ENCODE measurements around the gene ADIG. TPM values are rescaled to one million over a fixed set of nuclear protein-coding genes. Genes with fewer than 3 reads are reported as not detected.

ADIG gene
- total and polyA plus RNA-seq, 2 donors, result not detected

DNA sequence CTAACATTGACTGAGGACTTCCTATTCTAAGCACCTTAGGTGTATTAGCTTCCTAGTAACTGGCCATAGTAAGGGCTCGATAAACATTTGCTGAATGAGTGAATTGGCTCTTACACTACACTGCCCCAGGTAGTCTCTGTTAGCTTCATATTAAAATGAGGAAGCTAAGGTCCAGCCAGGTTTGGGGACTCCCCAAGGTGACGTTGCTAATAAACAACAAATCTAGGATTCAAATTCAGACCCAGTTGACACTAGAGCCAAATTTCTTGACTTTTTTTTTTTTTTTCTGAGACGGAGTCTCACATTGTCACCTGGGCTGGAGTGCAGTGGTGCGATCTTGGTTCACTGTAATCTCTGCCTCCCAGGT is 36.8 kb downstream of the ADIG start:
- no peak overlapping the region for H3K4me3 ChIP-seq (ENCODE audit: low read depth, low read length)
- no peaks in the 10 kb centered on the region for H3K4me1 ChIP-seq (ENCODE audit: insufficient read depth)
- H3K27ac ChIP-seq (ENCODE audit: low read depth), result no peak overlapping the region
- no peak for DNase-seq (ENCODE audit: extremely low spot score)
- WGBS, result 89% methylated on average over 4 of the region's 4 CpGs
- H3K36me3 ChIP-seq (ENCODE audit: insufficient read depth), result no peaks in the 10 kb centered on the region

DNA sequence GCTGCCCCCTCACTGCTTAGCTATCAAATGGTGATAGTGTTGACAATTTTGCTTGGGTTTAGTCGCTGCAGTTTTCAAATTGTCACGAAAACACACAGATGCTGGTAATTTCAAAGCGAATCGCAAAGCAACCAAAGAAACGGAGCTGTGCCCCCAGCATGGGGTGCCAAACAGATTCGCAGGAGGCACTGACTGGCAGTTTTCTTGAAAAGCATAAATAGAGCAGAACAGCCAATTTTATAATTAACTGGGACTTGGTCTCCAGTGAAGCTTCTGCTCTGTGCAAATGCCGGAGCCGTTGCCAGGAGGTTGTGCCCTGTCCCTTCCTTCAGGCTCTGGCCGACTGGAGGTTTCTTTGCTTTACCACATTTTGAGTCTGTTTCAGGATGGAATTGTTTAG is 39.4 kb downstream of the ADIG start:
- no peak overlapping the region for H3K4me3 ChIP-seq (ENCODE audit: low read depth, low read length)
- WGBS, result 62% methylated on average over 9 of the region's 9 CpGs
- H3K4me1 ChIP-seq (ENCODE audit: insufficient read depth), result no peaks in the 10 kb centered on the region
- H3K36me3 ChIP-seq (ENCODE audit: insufficient read depth), result no peaks in the 10 kb centered on the region
- no peak for DNase-seq (ENCODE audit: extremely low spot score)
- H3K27ac ChIP-seq (ENCODE audit: low read depth), result no peak overlapping the region

GRCh38 chr20:38623061-38623460 is 42.1 kb downstream of the ADIG start:
- DNase-seq (ENCODE audit: extremely low spot score), result no peak
- 62% methylated on average over 4 of the region's 4 CpGs for WGBS
- Histone ChIP-seq H3K4me3 (ENCODE audit: low read depth, low read length) (no peak overlapping the region), H3K27ac (ENCODE audit: low read depth) (no peak overlapping the region), H3K4me1 (ENCODE audit: insufficient read depth) (no peaks in the 10 kb centered on the region), H3K36me3 (ENCODE audit: insufficient read depth) (no peaks in the 10 kb centered on the region)

DNA sequence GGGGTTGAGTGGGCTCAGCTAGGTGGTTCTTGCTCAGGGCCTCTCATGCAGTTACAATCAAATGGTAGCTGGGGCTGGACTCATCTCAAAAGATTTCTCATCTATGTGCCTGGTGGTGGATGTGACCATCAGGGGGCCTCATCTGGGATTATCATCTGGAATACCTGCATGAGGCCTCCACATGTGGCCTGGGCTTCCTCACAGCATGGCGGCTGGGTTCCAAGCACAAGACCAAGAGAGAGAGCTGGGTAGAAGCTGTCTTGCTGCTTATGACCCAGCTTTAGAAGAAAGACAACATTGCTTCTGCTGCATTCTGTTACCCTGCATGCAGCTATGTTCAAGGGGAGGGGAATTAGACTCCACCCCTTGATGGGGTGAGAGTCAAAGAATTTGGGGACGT is 43.1 kb downstream of the ADIG start:
- Histone ChIP-seq H3K4me3 (ENCODE audit: low read depth, low read length) (no peak overlapping the region), H3K4me1 (ENCODE audit: insufficient read depth) (no peaks in the 10 kb centered on the region), H3K36me3 (ENCODE audit: insufficient read depth) (no peaks in the 10 kb centered on the region), H3K27ac (ENCODE audit: low read depth) (no peak overlapping the region)
- 58% methylated on average over 2 of the region's 2 CpGs for WGBS
- DNase-seq (ENCODE audit: extremely low spot score), result no peak

GRCh38 chr20:38625896-38626295 is 44.9 kb downstream of the ADIG start:
- DNase-seq (ENCODE audit: extremely low spot score), result no peak
- H3K36me3 ChIP-seq (ENCODE audit: insufficient read depth), result no peaks in the 10 kb centered on the region
- no peaks in the 10 kb centered on the region for H3K4me1 ChIP-seq (ENCODE audit: insufficient read depth)
- no peak overlapping the region for H3K27ac ChIP-seq (ENCODE audit: low read depth)
- no peak overlapping the region for H3K4me3 ChIP-seq (ENCODE audit: low read depth, low read length)

- Histone ChIP-seq H3K36me3 (ENCODE audit: insufficient read depth) (no peaks in the 10 kb centered on the region), H3K4me1 (ENCODE audit: insufficient read depth) (no peaks in the 10 kb centered on the region), H3K4me3 (ENCODE audit: low read depth, low read length) (no peak overlapping the region), H3K27ac (ENCODE audit: low read depth) (no peak overlapping the region)
- 88% methylated on average over 10 of the region's 10 CpGs for WGBS
- DNase-seq (ENCODE audit: extremely low spot score), result no peak
Observed at GRCh38 chr20:38626921-38627659, 46.1 kb downstream of the ADIG start.

- H3K4me3 ChIP-seq (ENCODE audit: low read depth, low read length), result no peak overlapping the region
- no peak for DNase-seq (ENCODE audit: extremely low spot score)
- H3K27ac ChIP-seq (ENCODE audit: low read depth), result no peak overlapping the region
- H3K4me1 ChIP-seq (ENCODE audit: insufficient read depth), result no peaks in the 10 kb centered on the region
- no peaks in the 10 kb centered on the region for H3K36me3 ChIP-seq (ENCODE audit: insufficient read depth)
- WGBS, result 77% methylated on average over 9 of the region's 9 CpGs
Observed at GRCh38 chr20:38628580-38629470, 47.8 kb downstream of the ADIG start.

DNA sequence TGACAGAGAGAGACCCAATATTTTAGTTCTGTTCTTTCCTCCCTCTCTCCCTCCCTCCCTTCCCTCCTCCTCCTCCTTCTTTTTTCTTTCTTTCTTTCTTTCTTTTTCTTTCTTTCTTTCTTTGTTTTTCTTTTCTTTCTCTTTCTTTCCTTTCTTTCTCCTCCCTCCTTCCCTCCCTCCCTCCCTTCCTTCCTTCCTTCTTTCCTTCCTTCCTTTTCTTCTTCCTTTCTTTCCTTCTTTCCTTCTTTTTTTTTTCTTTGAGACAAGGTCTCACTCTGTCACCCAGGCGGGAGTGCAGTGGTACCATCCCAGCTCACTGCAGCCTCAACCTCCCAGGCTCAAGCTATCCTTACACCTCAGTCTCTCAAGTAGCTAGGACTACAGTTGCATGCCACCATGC is 49.0 kb downstream of the ADIG start:
- no peak overlapping the region for H3K4me3 ChIP-seq (ENCODE audit: low read depth, low read length)
- no peaks in the 10 kb centered on the region for H3K36me3 ChIP-seq (ENCODE audit: insufficient read depth)
- H3K27ac ChIP-seq (ENCODE audit: low read depth), result no peak overlapping the region
- H3K4me1 ChIP-seq (ENCODE audit: insufficient read depth), result no peaks in the 10 kb centered on the region
- WGBS, result 71% methylated on average over 1 of the region's 1 CpG
- no peak for DNase-seq (ENCODE audit: extremely low spot score)

DNA sequence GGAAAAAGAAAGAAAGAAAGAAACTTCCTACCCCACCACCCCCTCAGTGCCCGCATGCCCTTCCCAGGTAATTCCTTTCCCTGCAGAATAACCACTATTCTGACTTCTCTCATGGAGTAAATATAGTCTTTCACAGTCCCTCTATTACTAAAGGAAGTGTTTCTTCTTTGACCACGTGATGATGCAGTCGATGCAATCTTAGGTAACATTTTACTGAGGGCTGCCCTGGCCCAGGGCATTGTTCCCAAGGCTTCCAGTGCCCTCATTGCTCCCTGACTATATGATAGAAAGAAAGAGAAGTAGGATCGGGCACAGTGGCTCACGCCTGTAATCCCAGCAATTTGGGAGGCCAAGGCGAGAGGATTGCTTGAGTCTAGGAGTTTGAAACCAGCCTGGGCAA is 49.7 kb downstream of the ADIG start:
- DNase-seq (ENCODE audit: extremely low spot score), result no peak
- no peak overlapping the region for H3K4me3 ChIP-seq (ENCODE audit: low read depth, low read length)
- no peak overlapping the region for H3K27ac ChIP-seq (ENCODE audit: low read depth)
- no peaks in the 10 kb centered on the region for H3K36me3 ChIP-seq (ENCODE audit: insufficient read depth)
- H3K4me1 ChIP-seq (ENCODE audit: insufficient read depth), result no peaks in the 10 kb centered on the region
- 78% methylated on average over 6 of the region's 6 CpGs for WGBS

DNA sequence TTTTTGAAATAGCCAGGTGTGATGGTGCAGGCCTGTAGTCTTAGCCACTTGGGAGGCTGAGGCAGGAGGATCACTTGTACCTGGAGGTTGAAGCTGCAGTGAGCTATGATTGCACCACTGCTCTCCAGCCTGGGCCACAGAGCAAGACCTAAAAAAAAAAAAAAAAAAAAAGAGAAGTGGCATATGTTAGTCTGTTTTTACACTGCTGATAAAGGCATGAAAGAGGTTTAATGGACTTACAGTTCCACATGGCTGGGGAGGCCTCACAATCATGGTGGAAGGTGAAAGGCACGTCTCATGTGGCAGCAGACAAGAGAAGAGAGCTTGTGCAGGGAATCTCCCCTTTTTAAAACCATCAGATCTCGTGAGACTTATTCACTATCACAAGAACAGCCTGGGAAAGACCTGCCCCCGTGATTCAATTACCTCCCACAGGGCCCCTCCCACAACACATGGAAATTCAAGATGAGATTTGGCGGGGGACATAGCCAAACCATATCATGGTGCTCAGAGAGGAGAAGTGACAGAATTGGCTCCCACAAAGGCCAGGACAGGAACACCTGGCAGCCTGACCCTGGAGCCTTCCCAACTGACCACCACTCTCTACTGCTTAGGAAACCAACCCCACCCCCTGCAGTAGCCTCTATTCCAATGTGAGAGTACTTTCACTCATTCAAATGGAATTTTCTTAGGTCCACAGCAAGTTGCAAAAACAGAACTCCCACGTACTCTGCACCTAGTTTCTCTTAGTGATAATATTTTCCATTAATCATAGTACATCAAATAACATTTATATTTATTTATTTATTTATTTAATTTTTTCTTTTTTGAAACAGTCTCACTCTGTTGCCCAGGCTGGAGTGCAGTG is 50.4 kb downstream of the ADIG start:
- Histone ChIP-seq H3K4me1 (ENCODE audit: insufficient read depth) (no peaks in the 10 kb centered on the region), H3K36me3 (ENCODE audit: insufficient read depth) (no peaks in the 10 kb centered on the region), H3K27ac (ENCODE audit: low read depth) (no peak overlapping the region), H3K4me3 (ENCODE audit: low read depth, low read length) (no peak overlapping the region)
- no peak for DNase-seq (ENCODE audit: extremely low spot score)
- 47% methylated on average over 5 of the region's 5 CpGs for WGBS

DNA sequence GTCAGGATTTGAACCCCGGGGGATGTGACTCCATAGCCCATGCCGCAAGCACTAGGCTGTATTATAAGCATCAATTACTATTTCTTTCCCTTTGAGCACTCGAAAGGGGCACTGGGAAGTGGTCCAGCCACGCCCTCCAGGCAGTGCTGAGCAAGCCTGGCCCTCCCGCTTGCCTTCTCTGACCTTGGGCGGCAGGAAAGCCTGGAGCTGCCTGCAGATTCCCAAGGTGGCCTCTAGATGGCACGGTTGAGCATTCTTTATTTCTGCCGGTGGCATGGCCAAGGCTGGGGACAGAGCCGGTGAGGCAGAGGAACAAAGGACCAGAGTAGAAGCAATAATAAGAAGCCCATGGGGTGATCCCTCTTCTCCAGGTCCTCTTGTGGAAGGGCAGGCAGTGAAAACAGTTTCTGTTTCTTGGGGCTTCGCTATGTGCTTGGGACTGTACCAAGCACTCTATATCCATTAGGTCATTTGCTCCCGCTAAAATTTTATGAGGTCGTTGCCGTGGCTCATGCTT is 52.6 kb downstream of the ADIG start:
- Histone ChIP-seq H3K36me3 (ENCODE audit: insufficient read depth) (no peaks in the 10 kb centered on the region), H3K4me1 (ENCODE audit: insufficient read depth) (no peaks in the 10 kb centered on the region), H3K27ac (ENCODE audit: low read depth) (no peak overlapping the region), H3K4me3 (ENCODE audit: low read depth, low read length) (no peak overlapping the region)
- WGBS, result 28% methylated on average over 13 of the region's 13 CpGs
- DNase-seq (ENCODE audit: extremely low spot score), result no peak

DNA sequence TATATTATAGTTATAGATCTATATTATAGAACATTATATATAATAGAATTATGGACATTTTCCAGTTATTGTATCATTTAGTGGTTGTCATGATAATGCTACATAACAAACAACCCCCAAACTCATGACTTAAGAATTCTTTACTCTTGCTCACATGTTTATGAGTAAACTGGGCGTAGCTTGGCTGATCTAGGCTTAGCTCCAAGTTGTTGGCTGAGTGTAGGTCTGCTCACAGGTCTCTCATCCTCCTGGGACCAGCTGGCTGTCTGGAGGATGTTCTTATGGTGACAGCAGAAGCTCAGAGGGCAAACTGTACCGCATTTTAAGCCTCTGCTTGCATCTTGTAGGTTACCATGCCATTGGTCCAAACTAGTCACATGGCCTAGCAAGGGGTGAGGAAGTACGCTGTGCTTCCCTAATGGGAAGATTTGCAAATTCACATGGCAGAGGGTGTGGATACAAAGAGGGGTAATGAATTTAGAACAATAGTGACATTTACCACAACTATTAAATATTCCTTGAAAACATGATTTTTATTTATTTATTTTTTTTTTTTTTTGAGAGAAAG is 54.8 kb downstream of the ADIG start:
- WGBS, result 46% methylated on average over 3 of the region's 3 CpGs
- DNase-seq (ENCODE audit: extremely low spot score), result no peak
- Histone ChIP-seq H3K4me1 (ENCODE audit: insufficient read depth) (no peaks in the 10 kb centered on the region), H3K36me3 (ENCODE audit: insufficient read depth) (no peaks in the 10 kb centered on the region), H3K4me3 (ENCODE audit: low read depth, low read length) (no peak overlapping the region), H3K27ac (ENCODE audit: low read depth) (no peak overlapping the region)
